ENCODE measurements around the gene TAF8. TPM values are rescaled to one million over a fixed set of nuclear protein-coding genes. Genes with fewer than 3 reads are reported as not detected.

TAF8 gene
- polyA plus RNA-seq, 3 donors: 13.1 to 24.7 (median 16.6) TPM

GRCh38 chr6:42124223-42124836 is 74.0 kb downstream of the TAF8 start:
- TF ChIP-seq CTCF (IDR thresholded peaks at IDR 0.05): no peak
- Mint-ChIP-seq H3K4me3 (no peak overlapping the region), H3K27ac (no peak overlapping the region), H3K27me3 (ENCODE audit: low read depth in 3 of 3) (peaks cover 1 to 6% (median 2%) of the 10 kb centered on the region in 3 donors), H3K9me3 (peaks cover 0 to 3% (median 0%) of the 10 kb centered on the region in 7 donors), H3K4me1 (peaks cover 10% of the 10 kb centered on the region), H3K36me3 (no peaks in the 10 kb centered on the region)
- intact Hi-C loops (cut with micrococcal nuclease): no loop called here
- H3K36me3 ChIP-seq (replicated peaks in 1 of 2; ENCODE audit: control insufficient read depth in 1 of 2, insufficient read depth in 2 of 2, low read length in 2 of 2): no peaks in the 10 kb centered on the region
- no peaks in the 10 kb centered on the region for H3K79me2 ChIP-seq (ENCODE audit: insufficient read depth, low read length)
- H3K4me3 ChIP-seq (replicated peaks in 1 of 3; ENCODE audit: low read depth in 2 of 3, low read length in 3 of 3): no peak overlapping the region
- 100% methylated on average over 1 of the region's 9 CpGs for WGBS (ENCODE audit: insufficient coverage)
- H3K4me2 ChIP-seq (replicated peaks; ENCODE audit: extremely low read depth, low read length, poor library complexity, severe bottlenecking): no peak overlapping the region
- DNase-seq: no peak
- no peak overlapping the region for H3K9ac ChIP-seq (ENCODE audit: insufficient read depth, low read length, poor library complexity, severe bottlenecking)
- H3K9me3 ChIP-seq (replicated peaks in 1 of 2; ENCODE audit: control insufficient read depth in 1 of 2, insufficient read depth in 1 of 2, low read length in 2 of 2): no peaks in the 10 kb centered on the region
- H4K20me1 ChIP-seq (ENCODE audit: insufficient read depth, low read length): no peaks in the 10 kb centered on the region
- no peak overlapping the region for H2AFZ ChIP-seq (ENCODE audit: insufficient read depth, low read depth, low read length, poor library complexity, severe bottlenecking)
- H3K4me1 ChIP-seq (ENCODE audit: control insufficient read depth in 1 of 2, insufficient read depth in 2 of 2, low read length in 2 of 2): peaks cover 5 to 6% of the 10 kb centered on the region in 2 donors
- no peaks in the 10 kb centered on the region for H3K27me3 ChIP-seq (ENCODE audit: control insufficient read depth in 2 of 2, insufficient read depth in 2 of 2, low read length in 2 of 2)
- no peak overlapping the region for H3K27ac ChIP-seq (ENCODE audit: low read depth in 1 of 2, low read length in 2 of 2)

- 87% methylated on average over 9 of the region's 14 CpGs for WGBS (ENCODE audit: insufficient coverage)
- H2AFZ ChIP-seq (ENCODE audit: insufficient read depth, low read depth, low read length, poor library complexity, severe bottlenecking): peak overlapping the region; percentile 73
- no peak overlapping the region for H3K4me3 ChIP-seq (replicated peaks in 1 of 3; ENCODE audit: low read depth in 2 of 3, low read length in 3 of 3)
- H3K4me2 ChIP-seq (replicated peaks; ENCODE audit: extremely low read depth, low read length, poor library complexity, severe bottlenecking): peak overlapping the region; percentile 18
- peak overlapping the region; percentile 25 for H3K9ac ChIP-seq (ENCODE audit: insufficient read depth, low read length, poor library complexity, severe bottlenecking)
- H3K27me3 Mint-ChIP-seq (ENCODE audit: low read depth in 3 of 3): peaks cover 0 to 4% (median 2%) of the 10 kb centered on the region in 3 donors
- TF ChIP-seq CTCF (IDR thresholded peaks at IDR 0.05): no peak
- no peak overlapping the region for H3K27ac ChIP-seq (ENCODE audit: low read depth in 1 of 2, low read length in 2 of 2)
- intact Hi-C loops (cut with micrococcal nuclease): no loop called here
- peaks cover 0 to 3% (median 0%) of the 10 kb centered on the region in 7 donors for H3K9me3 Mint-ChIP-seq
- H3K4me1 ChIP-seq (ENCODE audit: control insufficient read depth in 1 of 2, insufficient read depth in 2 of 2, low read length in 2 of 2): peaks cover 5 to 6% of the 10 kb centered on the region in 2 donors
- peaks cover 10% of the 10 kb centered on the region for H3K4me1 Mint-ChIP-seq
- H3K36me3 Mint-ChIP-seq: no peaks in the 10 kb centered on the region
- DNase-seq: no peak
- no peaks in the 10 kb centered on the region for H3K9me3 ChIP-seq (replicated peaks in 1 of 2; ENCODE audit: control insufficient read depth in 1 of 2, insufficient read depth in 1 of 2, low read length in 2 of 2)
- no peaks in the 10 kb centered on the region for H3K36me3 ChIP-seq (replicated peaks in 1 of 2; ENCODE audit: control insufficient read depth in 1 of 2, insufficient read depth in 2 of 2, low read length in 2 of 2)
- no peaks in the 10 kb centered on the region for H3K27me3 ChIP-seq (ENCODE audit: control insufficient read depth in 2 of 2, insufficient read depth in 2 of 2, low read length in 2 of 2)
- no peaks in the 10 kb centered on the region for H4K20me1 ChIP-seq (ENCODE audit: insufficient read depth, low read length)
- H3K4me3 Mint-ChIP-seq: no peak overlapping the region
- H3K27ac Mint-ChIP-seq: no peak overlapping the region
- H3K79me2 ChIP-seq (ENCODE audit: insufficient read depth, low read length): no peaks in the 10 kb centered on the region
Observed at GRCh38 chr6:42125231-42125630, 74.9 kb downstream of the TAF8 start.

All from CD14-positive monocyte (primary cell).